GM23338 (cell line): ENCODE measurements around the gene COL4A1. TPM values are rescaled to one million over a fixed set of nuclear protein-coding genes. Genes with fewer than 3 reads are reported as not detected.

Experiments
- ATAC-seq: fragments of 200-7000 bp; cut with Tn5 transposase; 3 replicates; pipeline ENCODE4 v1.9.1; 2020
- DNase-seq: peaks from one replicate; pipeline ENCODE4 v3.0.0-alpha.2; 2015; ENCODE audit warnings: low spot score
- H2AFZ ChIP-seq: fragments of 200-600 bp; sonication (generic); 2 replicates; pipeline ENCODE4 v1.8.0; 2016; ENCODE audit warnings: antibody characterized with exemption, mild to moderate bottlenecking, moderate library complexity
- H3F3A ChIP-seq: fragments of 200-600 bp; sonication (generic); replicated peaks from 2 replicates; pipeline ENCODE4 v1.8.0; 2017; ENCODE audit warnings: antibody characterized with exemption, mixed run types, low read depth
- H3K27ac ChIP-seq: fragments of 200-600 bp; sonication (generic); 2 replicates; pipeline ENCODE4 v1.6.1; 2016; ENCODE audit warnings: low read depth
- H3K27me3 ChIP-seq: fragments of 200-600 bp; sonication (generic); 2 replicates; pipeline ENCODE4 v1.8.0; 2016; ENCODE audit warnings: mild to moderate bottlenecking, mixed run types, moderate library complexity; ENCODE audit not compliant: insufficient read depth
- H3K36me3 ChIP-seq: fragments of 200-600 bp; sonication (generic); 2 replicates; pipeline ENCODE4 v1.8.0; 2016; ENCODE audit warnings: mild to moderate bottlenecking; ENCODE audit not compliant: insufficient read depth
- H3K4me1 ChIP-seq: fragments of 200-600 bp; sonication (generic); 2 replicates; pipeline ENCODE4 v1.8.0; 2016; ENCODE audit warnings: mild to moderate bottlenecking, moderate library complexity; ENCODE audit not compliant: insufficient read depth
- H3K4me2 ChIP-seq: fragments of 200-600 bp; sonication (generic); 2 replicates; pipeline ENCODE4 v1.7.1; 2017; ENCODE audit warnings: mixed run types
- H3K4me3 ChIP-seq: fragments of 200-600 bp; sonication (generic); 2 replicates; pipeline ENCODE4 v1.6.1; 2016; ENCODE audit warnings: mixed run types
- H3K79me2 ChIP-seq: fragments of 200-600 bp; sonication (generic); replicated peaks from 2 replicates; pipeline ENCODE4 v1.8.0; 2017; ENCODE audit warnings: mild to moderate bottlenecking; ENCODE audit not compliant: insufficient read depth
- H3K9me2 ChIP-seq: fragments of 200-600 bp; sonication (generic); 2 replicates; pipeline ENCODE4 v1.8.0; 2017; ENCODE audit not compliant: insufficient read depth
- H4K20me1 ChIP-seq: fragments of 200-600 bp; sonication (generic); replicated peaks from 2 replicates; pipeline ENCODE4 v1.8.0; 2017; ENCODE audit warnings: mild to moderate bottlenecking; ENCODE audit not compliant: insufficient read depth
- H3K27ac Mint-ChIP-seq: 2 replicates; pipeline ENCODE4 v1.8.0; 2020; ENCODE audit warnings: inconsistent platforms, mild to moderate bottlenecking, moderate library complexity, mixed read lengths
- H3K27me3 Mint-ChIP-seq: 3 replicates; pipeline ENCODE4 v1.8.0; 2022; ENCODE audit warnings: low read depth, mild to moderate bottlenecking, moderate library complexity, mixed read lengths, inconsistent platforms; ENCODE audit not compliant: insufficient read depth, poor library complexity
- H3K36me3 Mint-ChIP-seq: 3 replicates; pipeline ENCODE4 v1.8.0; 2021; ENCODE audit warnings: low read depth, mild to moderate bottlenecking, inconsistent platforms, moderate library complexity, mixed read lengths
- H3K4me1 Mint-ChIP-seq: 3 replicates; pipeline ENCODE4 v1.8.0; 2020; ENCODE audit warnings: mild to moderate bottlenecking, inconsistent platforms, mixed read lengths
- H3K4me3 Mint-ChIP-seq: 3 replicates; pipeline ENCODE4 v1.8.0; 2021; ENCODE audit warnings: moderate library complexity, mild to moderate bottlenecking, inconsistent platforms, mixed read lengths
- H3K9me3 Mint-ChIP-seq: 3 replicates; pipeline ENCODE4 v1.8.0; 2020; ENCODE audit warnings: moderate library complexity, mild to moderate bottlenecking, inconsistent platforms, mixed read lengths
- CREB1 ChIP-seq: fragments of 250-450 bp; sonication (Bioruptor Pico); IDR thresholded peaks from 2 replicates; pipeline ENCODE4 v1.5.0; 2020; ENCODE audit warnings: low read depth, mild to moderate bottlenecking, moderate library complexity
- ETS1 ChIP-seq: IDR thresholded peaks from 2 replicates; pipeline ENCODE4 v1.6.1; 2016; ENCODE audit warnings: antibody characterized with exemption
- NANOG ChIP-seq: IDR thresholded peaks from 2 replicates; pipeline ENCODE4 v1.6.1; 2016; ENCODE audit warnings: antibody characterized with exemption, borderline replicate concordance
- ZNF331 ChIP-seq: fragments of 250-450 bp; sonication (Bioruptor Pico); IDR thresholded peaks from 2 replicates; pipeline ENCODE4 v1.5.0; 2020; ENCODE audit warnings: low read depth, mild to moderate bottlenecking, moderate library complexity
- ZNF462 ChIP-seq: fragments of 250-450 bp; sonication (Bioruptor Pico); IDR thresholded peaks from 2 replicates; pipeline ENCODE4 v1.5.0; 2020; ENCODE audit warnings: mild to moderate bottlenecking, moderate library complexity
- polyA plus RNA-seq: library from polyadenylated mRNA; unstranded; fragments of >200 nt; fragmentation: Nextera tagmentation; extraction: Ambion mirVana; gene quantifications from 2 replicates; pipeline ENCODE4 v1.2.1, GENCODE V29; 2016
- total RNA-seq: library from RNA; depleted of rRNA; stranded (reverse); fragments of >200 nt; shearing (Covaris generic); gene quantifications from 2 replicates; pipeline ENCODE4 v1.2.3, GENCODE V29; 2014

The COL4A1 gene
- total and polyA plus RNA-seq, 2 experiments from 2014 or later: 39.1 to 110 TPM

GRCh38 chr13:110293649-110294048, 13.3 kb downstream of the COL4A1 start:
- H3K4me3 ChIP-seq: no peak overlapping the region
- peaks cover 39% of the 10 kb centered on the region for H3K79me2 ChIP-seq
- no peak for DNase-seq
- no peak for TF ChIP-seq CREB1 (CRISPR knock-in tag)
- TF ChIP-seq ZNF462 (CRISPR knock-in tag): no peak
- no peak for TF ChIP-seq ETS1
- no peaks in the 10 kb centered on the region for H3K36me3 ChIP-seq
- no peaks in the 10 kb centered on the region for H3F3A ChIP-seq
- H3K4me1 ChIP-seq: peaks cover 7% of the 10 kb centered on the region
- no peaks in the 10 kb centered on the region; the same call in 1 of the 2 replicates for H4K20me1 ChIP-seq
- ATAC-seq: no peak
- Mint-ChIP-seq H3K4me1 (peaks cover 15% of the 10 kb centered on the region), H3K9me3 (no peaks in the 10 kb centered on the region; the same call in 2 of the 3 replicates), H3K27ac (no peak overlapping the region), H3K36me3 (peaks cover 3% of the 10 kb centered on the region; the same call in 1 of the 3 replicates), H3K4me3 (no peak overlapping the region), H3K27me3 (peaks cover 3% of the 10 kb centered on the region)
- H2AFZ ChIP-seq: no peak overlapping the region
- no peak overlapping the region for H3K27ac ChIP-seq
- H3K27me3 ChIP-seq: no peaks in the 10 kb centered on the region
- H3K4me2 ChIP-seq: no peak overlapping the region
- H3K9me2 ChIP-seq: no peaks in the 10 kb centered on the region; the same call in 1 of the 2 replicates

GRCh38 chr13:110293037-110293436, 13.9 kb downstream of the COL4A1 start:
- Mint-ChIP-seq H3K27me3 (peaks cover 3% of the 10 kb centered on the region), H3K27ac (no peak overlapping the region), H3K4me3 (no peak overlapping the region), H3K9me3 (no peaks in the 10 kb centered on the region; the same call in 2 of the 3 replicates), H3K36me3 (peaks cover 3% of the 10 kb centered on the region; the same call in 1 of the 3 replicates), H3K4me1 (peaks cover 9% of the 10 kb centered on the region)
- no peak for DNase-seq
- no peak for ATAC-seq
- peaks cover 35% of the 10 kb centered on the region for H3K79me2 ChIP-seq
- TF ChIP-seq ZNF331 (CRISPR knock-in tag): no peak
- no peak for TF ChIP-seq NANOG
- H3K9me2 ChIP-seq: no peaks in the 10 kb centered on the region; the same call in 1 of the 2 replicates
- H3K4me1 ChIP-seq: peaks cover under 1% of the 10 kb centered on the region
- no peaks in the 10 kb centered on the region; the same call in 1 of the 2 replicates for H4K20me1 ChIP-seq
- H3K36me3 ChIP-seq: no peaks in the 10 kb centered on the region
- H3K27ac ChIP-seq: no peak overlapping the region
- no peaks in the 10 kb centered on the region for H3K27me3 ChIP-seq
- no peaks in the 10 kb centered on the region for H3F3A ChIP-seq
- H2AFZ ChIP-seq: no peak overlapping the region
- no peak overlapping the region for H3K4me3 ChIP-seq
- H3K4me2 ChIP-seq: no peak overlapping the region
